D721Med (cell line): ENCODE measurements around the gene ERMAP.

Experiments
- DNase-seq: peaks from one replicate; pipeline ENCODE4 v3.0.0; 2011; ENCODE audit warnings: low spot score; ENCODE audit not compliant: insufficient read length
- FAIRE-seq: peaks from 2 replicates; lab custom pipeline; 2011; peaks lifted over from hg19 to GRCh38; lab: Jason Lieb, UNC
- CTCF ChIP-seq: IDR thresholded peaks from 2 replicates; pipeline ENCODE4 v1.5.1; 2012; ENCODE audit warnings: mild to moderate bottlenecking, control low read depth; ENCODE audit not compliant: insufficient read depth; ENCODE audit errors: missing control alignments

ERMAP gene

GRCh38 chr1:42832641-42833240 lies 15.8 kb downstream of the ERMAP start:
- DNase-seq (no peak), FAIRE-seq (no peak)
- TF ChIP-seq CTCF = no peak

GRCh38 chr1:42833981-42834380 lies 17.1 kb downstream of the ERMAP start:
- no peak for TF ChIP-seq CTCF
- DNase-seq (no peak), FAIRE-seq (no peak)

GRCh38 chr1:42834803-42835202 lies 17.9 kb downstream of the ERMAP start:
- FAIRE-seq = no peak
- DNase-seq = no peak
- TF ChIP-seq CTCF = no peak

GRCh38 chr1:42835422-42835821 lies 18.5 kb downstream of the ERMAP start:
- DNase-seq (no peak), FAIRE-seq (no peak)
- TF ChIP-seq CTCF = no peak

- TF ChIP-seq CTCF = no peak
- no peak for FAIRE-seq
These were observed 20.8 kb downstream of the ERMAP start for GRCh38 chr1:42837709-42838108.

GRCh38 chr1:42838482-42839190 lies 21.7 kb downstream of the ERMAP start:
- no peak for FAIRE-seq
- DNase-seq = no peak

More at GRCh38 chr1:42837709-42838108, 20.8 kb downstream of the ERMAP start:
- DNase-seq = no peak

More at GRCh38 chr1:42838482-42839190, 21.7 kb downstream of the ERMAP start:
- TF ChIP-seq CTCF = no peak
